KMS-11 (cell line): Measurements from ENCODE around the gene CLDN20.
"Not testable (repeated sequence)": the region's sequence is repeated elsewhere in the genome, so short reads cannot be mapped to it uniquely, and the experiment has no call there.

Experiments used
- H2AFZ ChIP-seq: fragments of 200-600 bp; sonication (generic); 2 replicates; pipeline ENCODE4 v1.6.1; 2016; ENCODE audit warnings: antibody characterized with exemption, mixed run types, low read depth
- H3K27ac ChIP-seq: fragments of 200-600 bp; sonication (generic); 2 replicates; pipeline ENCODE4 v1.6.1; 2016; ENCODE audit warnings: mild to moderate bottlenecking, mixed run types
- H3K27me3 ChIP-seq: fragments of 200-600 bp; sonication (generic); 2 replicates; pipeline ENCODE4 v1.6.1; 2017; ENCODE audit warnings: mild to moderate bottlenecking, low read depth, mixed run types, moderate library complexity; ENCODE audit not compliant: insufficient read depth
- H3K36me3 ChIP-seq: fragments of 200-600 bp; sonication (generic); 2 replicates; pipeline ENCODE4 v1.6.1; 2017; ENCODE audit warnings: mild to moderate bottlenecking, mixed run types; ENCODE audit not compliant: insufficient read depth
- H3K4me1 ChIP-seq: fragments of 200-600 bp; sonication (generic); 2 replicates; pipeline ENCODE4 v1.6.1; 2016; ENCODE audit warnings: mild to moderate bottlenecking, low read depth, mixed run types; ENCODE audit not compliant: poor library complexity, severe bottlenecking
- H3K4me2 ChIP-seq: fragments of 200-600 bp; sonication (generic); 2 replicates; pipeline ENCODE4 v1.7.0; 2016; ENCODE audit warnings: mild to moderate bottlenecking, mixed run types
- H3K4me3 ChIP-seq: fragments of 200-600 bp; sonication (generic); IDR thresholded peaks from 2 replicates; pipeline ENCODE4 v1.6.1; 2017; ENCODE audit warnings: low read depth, low read length, mixed read lengths; ENCODE audit not compliant: insufficient read depth
- H3K79me2 ChIP-seq: fragments of 200-600 bp; sonication (generic); 2 replicates; pipeline ENCODE4 v1.6.1; 2016; ENCODE audit warnings: low read depth, mixed run types; ENCODE audit not compliant: insufficient read depth
- H3K9ac ChIP-seq: fragments of 200-600 bp; sonication (generic); 2 replicates; pipeline ENCODE4 v1.6.1; 2016; ENCODE audit warnings: mild to moderate bottlenecking, mixed run types
- H4K20me1 ChIP-seq: fragments of 200-600 bp; sonication (generic); 2 replicates; pipeline ENCODE4 v1.6.1; 2016; ENCODE audit warnings: mild to moderate bottlenecking, mixed run types; ENCODE audit not compliant: insufficient read depth
- CTCF ChIP-seq: fragments of 200-600 bp; sonication (generic); conservative IDR thresholded peaks from 2 replicates; pipeline ENCODE4 v1.6.1; 2017; ENCODE audit warnings: low read depth, mild to moderate bottlenecking, antibody characterized with exemption, low read length, moderate library complexity, mixed read lengths

The CLDN20 gene

GRCh38 chr6:155264693-155265320, 994 bp downstream of the CLDN20 start:
- no peaks in the 10 kb centered on the region for H3K79me2 ChIP-seq

GRCh38 chr6:155265843-155266535, 2.2 kb downstream of the CLDN20 start:
- H3K4me3 ChIP-seq = no peak overlapping the region
- H3K4me2 ChIP-seq = no peak overlapping the region
- H2AFZ ChIP-seq = no peak overlapping the region
- no peak overlapping the region for H3K9ac ChIP-seq
- H3K4me1 ChIP-seq = peaks cover 33% of the 10 kb centered on the region
- H3K27ac ChIP-seq = no peak overlapping the region
- no peaks in the 10 kb centered on the region for H3K79me2 ChIP-seq
- no peaks in the 10 kb centered on the region for H3K27me3 ChIP-seq
- no peaks in the 10 kb centered on the region for H4K20me1 ChIP-seq
- H3K36me3 ChIP-seq = no peaks in the 10 kb centered on the region
- TF ChIP-seq CTCF = no peak

More at GRCh38 chr6:155264693-155265320, 994 bp downstream of the CLDN20 start:
- Histone ChIP-seq H3K27ac (no peak overlapping the region), H3K27me3 (no peaks in the 10 kb centered on the region), H3K4me2 (no peak overlapping the region), H2AFZ (no peak overlapping the region), H3K9ac (no peak overlapping the region), H3K4me1 (peaks cover 45% of the 10 kb centered on the region), H4K20me1 (no peaks in the 10 kb centered on the region), H3K36me3 (no peaks in the 10 kb centered on the region), H3K4me3 (no peak overlapping the region)
- no peak for TF ChIP-seq CTCF

- H3K4me2 ChIP-seq = no peak overlapping the region
- H3K27ac ChIP-seq = no peak overlapping the region
- no peaks in the 10 kb centered on the region for H4K20me1 ChIP-seq
- H2AFZ ChIP-seq = no peak overlapping the region
- H3K27me3 ChIP-seq = no peaks in the 10 kb centered on the region
- H3K79me2 ChIP-seq = no peaks in the 10 kb centered on the region
- no peaks in the 10 kb centered on the region for H3K36me3 ChIP-seq
- peaks cover 19% of the 10 kb centered on the region for H3K4me1 ChIP-seq
- no peak overlapping the region for H3K9ac ChIP-seq
- no peak for TF ChIP-seq CTCF
- no peak overlapping the region for H3K4me3 ChIP-seq
Measured at GRCh38 chr6:155267411-155267810, 3.6 kb downstream of the CLDN20 start.

GRCh38 chr6:155268088-155268867, 4.5 kb downstream of the CLDN20 start:
- not testable (repeated sequence) for H3K36me3 ChIP-seq, H3K27ac ChIP-seq, H3K27me3 ChIP-seq, H4K20me1 ChIP-seq, H3K4me3 ChIP-seq, H3K4me2 ChIP-seq, H3K79me2 ChIP-seq, H3K9ac ChIP-seq, H2AFZ ChIP-seq
- peak; percentile 70 for TF ChIP-seq CTCF
- peaks cover 17% of the 10 kb centered on the region for H3K4me1 ChIP-seq
